ENCODE data around the gene IFNGR2. TPM values are rescaled to one million over a fixed set of nuclear protein-coding genes. Genes with fewer than 3 reads are reported as not detected.
A peak's percentile ranks its signal among the peaks of the same experiment; 100 is the strongest.

IFNGR2 gene
- total and polyA plus RNA-seq, 2 of the 4 experiments (the other 2 are of a cell fraction), result 66.0 to 73.8 TPM

- POLR2A ChIA-PET (ENCODE audit: unreplicated experiment), result no interaction called here
- Histone ChIP-seq H3K27me3 (ENCODE audit: control insufficient read depth, insufficient read depth, low read length) (no peaks in the 10 kb centered on the region), H2BK15ac (ENCODE audit: low read depth, low read length) (peak overlapping the region; percentile 38; the same call in 2 of the 3 replicates), H3K4me2 (ENCODE audit: low read depth, low read length) (peak overlapping the region; percentile 9), H4K8ac (ENCODE audit: low read depth in 2 of 2, low read length in 2 of 2) (peak overlapping the region; percentile 49 to 67; a peak in 3 of 4 replicates), H3K9me3 (ENCODE audit: control insufficient read depth, insufficient read depth, low read length) (no peaks in the 10 kb centered on the region), H3K9ac (ENCODE audit: low read depth, low read length) (no peak overlapping the region), H3K36me3 (ENCODE audit: control insufficient read depth, insufficient read depth, low read length) (no peaks in the 10 kb centered on the region), H2AK5ac (ENCODE audit: low read depth, low read length) (0 out of 2 replicates have a peak overlapping the region, but pooled peaks have one; percentile 37), H3K14ac (replicated peaks; ENCODE audit: low read depth, low read length) (peak overlapping the region; percentile 23), H3K9me1 (ENCODE audit: insufficient read depth, low read length) (peaks cover 12% of the 10 kb centered on the region; the same call in 1 of the 2 replicates), H3K18ac (ENCODE audit: low read depth, low read length) (peak overlapping the region; percentile 3; the same call in 1 of the 2 replicates), H2AFZ (replicated peaks; ENCODE audit: low read length, poor library complexity) (peak overlapping the region; percentile 69), H4K5ac (ENCODE audit: low read depth, low read length) (0 out of 2 replicates have a peak overlapping the region, but pooled peaks have one; percentile 3), H3K4ac (ENCODE audit: low read depth, low read length) (peak overlapping the region; percentile 80), H3K56ac (ENCODE audit: extremely low read depth, insufficient read depth, low read length) (peak overlapping the region; percentile 63), H2BK20ac (ENCODE audit: low read depth, low read length) (peak overlapping the region; percentile 75; the same call in 1 of the 2 replicates), H2BK5ac (ENCODE audit: low read depth, low read length, poor library complexity, severe bottlenecking) (peak overlapping the region; percentile 78), H4K20me1 (ENCODE audit: insufficient read depth, low read length) (no peaks in the 10 kb centered on the region), H3K27ac (ENCODE audit: insufficient read depth, low read length) (peak overlapping the region; percentile 50), H3K23ac (ENCODE audit: low read depth, low read length) (peak overlapping the region; percentile 35; the same call in 1 of the 2 replicates), H3K79me1 (ENCODE audit: low read depth in 1 of 2, low read length in 2 of 2) (no peaks in the 10 kb centered on the region), H4K91ac (ENCODE audit: insufficient read depth, low read depth, low read length) (peak overlapping the region; percentile 56; the same call in 1 of the 2 replicates), H2AK9ac (replicated peaks; ENCODE audit: low read depth, low read length, poor library complexity) (peak overlapping the region; percentile 31), H2BK120ac (ENCODE audit: low read depth, low read length) (peak overlapping the region; percentile 78), H3K4me1 (ENCODE audit: control insufficient read depth, insufficient read depth, low read length) (peaks cover 12% of the 10 kb centered on the region), H3K4me3 (ENCODE audit: insufficient read depth, low read depth, low read length) (no peak overlapping the region)
- ATAC-seq (ENCODE audit: low read depth), result peak; percentile 91
- DNase-seq, result peak; percentile 96
- in situ Hi-C loops (cut with MboI; ENCODE audit: low sequenced_read_pairs), result no loop called here
- intact Hi-C loops (cut with micrococcal nuclease), result no loop called here
- 0% methylated on average over 4 of the region's 11 CpGs; no CpG with 5 or more reads in 1 of the 2 experiments for WGBS, 2 experiments (ENCODE audit: extremely low coverage in 2 of 2, insufficient read length in 1 of 2)
- TF ChIP-seq RCOR1 (IDR thresholded peaks at IDR 0.05; ENCODE audit: insufficient replicate concordance, low read length) (peak; percentile 47), POLR2A (IDR thresholded peaks at IDR 0.05; ENCODE audit: low read depth, low read length) (peak; percentile 84), RAD21 (IDR thresholded peaks at IDR 0.05; ENCODE audit: low read length) (peak; percentile 11; the same call in 1 of the 2 replicates), MXI1 (IDR thresholded peaks at IDR 0.05; ENCODE audit: borderline replicate concordance, low read depth, low read length) (peak; percentile 41; the same call in 1 of the 2 replicates), USF2 (IDR thresholded peaks at IDR 0.05; ENCODE audit: low read depth, low read length) (no peak), FOS (IDR thresholded peaks at IDR 0.05; ENCODE audit: low read depth, low read length) (peak; percentile 94), CEBPB (IDR thresholded peaks at IDR 0.05; ENCODE audit: low read depth, low read length) (peak; percentile 58; the same call in 1 of the 2 replicates), MAFK (IDR thresholded peaks at IDR 0.05; ENCODE audit: low read depth, low read length) (no peak), ELK1 (IDR thresholded peaks at IDR 0.05; ENCODE audit: borderline replicate concordance, low read depth, low read length) (peak; percentile 99)
- CTCF ChIA-PET, result no interaction called here
- no TSS peak for BruUV-seq (replicated peaks)
- dilution Hi-C loops (cut with HindIII; ENCODE audit: low sequenced_read_pairs, unreplicated experiment), result no loop called here
Measured at GRCh38 chr21:33380483-33380998, 22.7 kb upstream of the IFNGR2 start.
